Measurements from ENCODE around the gene CNTNAP2.

DNA sequence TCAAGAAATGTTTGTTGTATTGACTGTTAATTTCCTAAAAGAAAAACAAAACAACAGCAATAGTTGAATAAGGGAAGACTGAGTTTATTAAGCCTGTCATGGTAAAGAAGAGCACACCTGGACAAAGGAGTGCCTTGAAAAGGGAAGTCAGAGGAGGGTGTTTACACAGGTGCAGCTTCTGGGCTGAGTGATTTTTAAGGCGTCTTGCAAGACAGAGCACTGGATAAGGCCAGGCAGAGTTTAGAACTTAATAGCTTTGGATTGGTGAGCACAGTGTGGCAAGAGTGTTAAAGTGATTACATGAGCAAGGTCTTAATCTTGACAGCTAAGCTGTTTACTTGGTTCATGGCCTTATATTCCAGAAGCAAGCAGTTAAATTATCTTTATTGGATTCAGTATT lies 423.2 kb downstream of the CNTNAP2 start:
- TF ChIP-seq, protein P1, sequence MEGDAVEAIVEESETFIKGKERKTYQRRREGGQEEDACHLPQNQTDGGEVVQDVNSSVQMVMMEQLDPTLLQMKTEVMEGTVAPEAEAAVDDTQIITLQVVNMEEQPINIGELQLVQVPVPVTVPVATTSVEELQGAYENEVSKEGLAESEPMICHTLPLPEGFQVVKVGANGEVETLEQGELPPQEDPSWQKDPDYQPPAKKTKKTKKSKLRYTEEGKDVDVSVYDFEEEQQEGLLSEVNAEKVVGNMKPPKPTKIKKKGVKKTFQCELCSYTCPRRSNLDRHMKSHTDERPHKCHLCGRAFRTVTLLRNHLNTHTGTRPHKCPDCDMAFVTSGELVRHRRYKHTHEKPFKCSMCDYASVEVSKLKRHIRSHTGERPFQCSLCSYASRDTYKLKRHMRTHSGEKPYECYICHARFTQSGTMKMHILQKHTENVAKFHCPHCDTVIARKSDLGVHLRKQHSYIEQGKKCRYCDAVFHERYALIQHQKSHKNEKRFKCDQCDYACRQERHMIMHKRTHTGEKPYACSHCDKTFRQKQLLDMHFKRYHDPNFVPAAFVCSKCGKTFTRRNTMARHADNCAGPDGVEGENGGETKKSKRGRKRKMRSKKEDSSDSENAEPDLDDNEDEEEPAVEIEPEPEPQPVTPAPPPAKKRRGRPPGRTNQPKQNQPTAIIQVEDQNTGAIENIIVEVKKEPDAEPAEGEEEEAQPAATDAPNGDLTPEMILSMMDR (conservative IDR thresholded peaks at IDR 0.05; ENCODE audit: low read depth, low read length) = no peak
- TF ChIP-seq POLR2A (IDR thresholded peaks at IDR 0.05; ENCODE audit: low read depth, low read length) (no peak), CEBPB (IDR thresholded peaks at IDR 0.05; ENCODE audit: low read depth, low read length) (no peak), MAFK (IDR thresholded peaks at IDR 0.05; ENCODE audit: low read depth, low read length) (no peak), ELK1 (IDR thresholded peaks at IDR 0.05; ENCODE audit: borderline replicate concordance, low read depth, low read length) (no peak), RCOR1 (IDR thresholded peaks at IDR 0.05; ENCODE audit: insufficient replicate concordance, low read length) (no peak), MXI1 (IDR thresholded peaks at IDR 0.05; ENCODE audit: borderline replicate concordance, low read depth, low read length) (no peak), SMC3 (IDR thresholded peaks at IDR 0.05; ENCODE audit: low read depth, low read length) (no peak), MAZ (IDR thresholded peaks at IDR 0.05; ENCODE audit: borderline replicate concordance, low read depth, low read length) (no peak)
- TF ChIP-seq, protein P2, sequence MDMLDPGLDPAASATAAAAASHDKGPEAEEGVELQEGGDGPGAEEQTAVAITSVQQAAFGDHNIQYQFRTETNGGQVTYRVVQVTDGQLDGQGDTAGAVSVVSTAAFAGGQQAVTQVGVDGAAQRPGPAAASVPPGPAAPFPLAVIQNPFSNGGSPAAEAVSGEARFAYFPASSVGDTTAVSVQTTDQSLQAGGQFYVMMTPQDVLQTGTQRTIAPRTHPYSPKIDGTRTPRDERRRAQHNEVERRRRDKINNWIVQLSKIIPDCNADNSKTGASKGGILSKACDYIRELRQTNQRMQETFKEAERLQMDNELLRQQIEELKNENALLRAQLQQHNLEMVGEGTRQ (IDR thresholded peaks at IDR 0.05; ENCODE audit: low read depth, low read length) = no peak
